Cardiac muscle cell (in vitro differentiated cells and primary cell): ENCODE data around the gene NCF2. TPM values are rescaled to one million over a fixed set of nuclear protein-coding genes. Genes with fewer than 3 reads are reported as not detected.
A peak's percentile ranks its signal among the peaks of the same experiment; 100 is the strongest.

Source experiments
- DNase-seq, 2 donors: peaks; one replicate each; pipeline versions ENCODE4 v3.0.0 to v3.0.0-alpha.2; 2010 to 2017; ENCODE audit warnings: low read depth in 1 of 2, low spot score in 1 of 2
- H3K27ac ChIP-seq: fragments of 200-600 bp; sonication (generic); 2 replicates; pipeline ENCODE4 v1.5.1; 2016
- H3K27me3 ChIP-seq: fragments of 200-600 bp; sonication (generic); 2 replicates; pipeline ENCODE4 v1.6.0; 2016; ENCODE audit warnings: control low read depth
- H3K36me3 ChIP-seq: fragments of 200-600 bp; sonication (generic); 2 replicates; pipeline ENCODE4 v1.5.1; 2016; ENCODE audit warnings: control low read depth
- H3K4me1 ChIP-seq: fragments of 200-600 bp; sonication (generic); 2 replicates; pipeline ENCODE4 v1.8.1; 2017; ENCODE audit warnings: low read depth, mild to moderate bottlenecking, mixed run types
- H3K4me3 ChIP-seq: fragments of 200-600 bp; sonication (generic); 2 replicates; pipeline ENCODE4 v1.5.1; 2016; ENCODE audit warnings: mild to moderate bottlenecking
- H3K9me3 ChIP-seq: fragments of 200-600 bp; sonication (generic); 2 replicates; pipeline ENCODE4 v1.5.1; 2017; ENCODE audit warnings: low read depth, mild to moderate bottlenecking, control low read depth
- CTCF ChIP-seq: IDR thresholded peaks from 2 replicates; pipeline ENCODE4 v1.5.1; 2012; ENCODE audit warnings: low read depth, mild to moderate bottlenecking, low read length
- polyA plus RNA-seq: library from polyadenylated mRNA; unstranded; fragments of >200 nt; fragmentation: Nextera tagmentation; extraction: Ambion mirVana; gene quantifications from 2 replicates; pipeline ENCODE4 v1.2.1, GENCODE V29; 2016
- total RNA-seq: library from RNA; depleted of rRNA; stranded (reverse); fragments of >200 nt; gene quantifications from 2 replicates; pipeline ENCODE4 v1.2.3, GENCODE V29; 2016

Gene NCF2
- total and polyA plus RNA-seq, 2 experiments from 2014 or later = 0.06 to 1.5 TPM

GRCh38 chr1:183544598-183545297 lies 45.5 kb downstream of the NCF2 start:
- peak overlapping the region; percentile 71 for H3K27ac ChIP-seq
- DNase-seq = peak in 1 of 2 donors; percentile 68
- H3K9me3 ChIP-seq = no peaks in the 10 kb centered on the region
- peaks cover 80% of the 10 kb centered on the region for H3K36me3 ChIP-seq
- H3K4me3 ChIP-seq = no peak overlapping the region
- TF ChIP-seq CTCF = no peak
- H3K27me3 ChIP-seq = no peaks in the 10 kb centered on the region
- H3K4me1 ChIP-seq = no peaks in the 10 kb centered on the region

- no peaks in the 10 kb centered on the region for H3K27me3 ChIP-seq
- peak; percentile 56 to 79 for DNase-seq
- H3K4me3 ChIP-seq = no peak overlapping the region
- H3K36me3 ChIP-seq = peaks cover 78% of the 10 kb centered on the region
- TF ChIP-seq CTCF = peak; percentile 89
- no peaks in the 10 kb centered on the region for H3K9me3 ChIP-seq
- H3K4me1 ChIP-seq = no peaks in the 10 kb centered on the region
- H3K27ac ChIP-seq = peak overlapping the region; percentile 71
Observed at GRCh38 chr1:183543619-183544204, 46.5 kb downstream of the NCF2 start.

- Histone ChIP-seq H3K9me3 (no peaks in the 10 kb centered on the region), H3K36me3 (peaks cover 68% of the 10 kb centered on the region), H3K4me3 (no peak overlapping the region), H3K27ac (no peak overlapping the region), H3K4me1 (no peaks in the 10 kb centered on the region), H3K27me3 (no peaks in the 10 kb centered on the region)
- no peak for DNase-seq
- TF ChIP-seq CTCF = no peak
Observed at GRCh38 chr1:183537405-183537804, 52.9 kb downstream of the NCF2 start.

GRCh38 chr1:183533617-183534174 lies 56.6 kb downstream of the NCF2 start:
- no peak for DNase-seq
- H3K27ac ChIP-seq = no peak overlapping the region
- no peaks in the 10 kb centered on the region for H3K4me1 ChIP-seq
- H3K9me3 ChIP-seq = no peaks in the 10 kb centered on the region
- no peak for TF ChIP-seq CTCF
- H3K36me3 ChIP-seq = peaks cover 61% of the 10 kb centered on the region
- no peak overlapping the region for H3K4me3 ChIP-seq
- no peaks in the 10 kb centered on the region for H3K27me3 ChIP-seq

- no peak for TF ChIP-seq CTCF
- Histone ChIP-seq H3K27me3 (no peaks in the 10 kb centered on the region), H3K4me1 (no peaks in the 10 kb centered on the region), H3K4me3 (no peak overlapping the region), H3K27ac (no peak overlapping the region), H3K9me3 (no peaks in the 10 kb centered on the region), H3K36me3 (peaks cover 50% of the 10 kb centered on the region)
- no peak for DNase-seq
Observed at GRCh38 chr1:183528577-183528976, 61.7 kb downstream of the NCF2 start.
